ENCODE measurements around the gene COL6A1.

The COL6A1 gene

GRCh38 chr21:46054031-46054430, 72.5 kb downstream of the COL6A1 start:
- H3K9me2 ChIP-seq (ENCODE audit: low read depth, low read length) = no peaks in the 10 kb centered on the region
- H3K4me1 ChIP-seq (ENCODE audit: insufficient read depth, low read length, severe bottlenecking) = no peaks in the 10 kb centered on the region
- H3K9ac ChIP-seq (ENCODE audit: low read length) = no peak overlapping the region
- H3F3A ChIP-seq (ENCODE audit: insufficient read depth, low read length) = no peaks in the 10 kb centered on the region
- no peaks in the 10 kb centered on the region for H3K9me3 ChIP-seq (ENCODE audit: low read length)
- no peak overlapping the region for H3K4me2 ChIP-seq (ENCODE audit: low read length)
- no peak overlapping the region for H3K27ac ChIP-seq (ENCODE audit: low read depth, low read length, poor library complexity, severe bottlenecking)
- no peak overlapping the region for H2AFZ ChIP-seq (ENCODE audit: low read length)
- TF ChIP-seq EZH2 (IDR thresholded peaks at IDR 0.05; ENCODE audit: borderline replicate concordance, low read length) = no peak
- TF ChIP-seq CTCF (IDR thresholded peaks at IDR 0.05; ENCODE audit: low read length) = no peak
- no peaks in the 10 kb centered on the region for H3K79me2 ChIP-seq (ENCODE audit: insufficient read depth, low read length)
- H4K20me1 ChIP-seq (ENCODE audit: insufficient read depth, low read length) = no peaks in the 10 kb centered on the region
- no peak overlapping the region for H3K4me3 ChIP-seq (ENCODE audit: low read depth, low read length, poor library complexity, severe bottlenecking)
- no peaks in the 10 kb centered on the region for H3K36me3 ChIP-seq (ENCODE audit: insufficient read depth, low read length)
- H3K27me3 ChIP-seq (ENCODE audit: insufficient read depth, low read length) = no peaks in the 10 kb centered on the region

GRCh38 chr21:46054451-46054881, 72.9 kb downstream of the COL6A1 start:
- Histone ChIP-seq H4K20me1 (ENCODE audit: insufficient read depth, low read length) (no peaks in the 10 kb centered on the region), H3F3A (ENCODE audit: insufficient read depth, low read length) (no peaks in the 10 kb centered on the region), H2AFZ (ENCODE audit: low read length) (no peak overlapping the region), H3K4me1 (ENCODE audit: insufficient read depth, low read length, severe bottlenecking) (no peaks in the 10 kb centered on the region), H3K36me3 (ENCODE audit: insufficient read depth, low read length) (no peaks in the 10 kb centered on the region), H3K79me2 (ENCODE audit: insufficient read depth, low read length) (no peaks in the 10 kb centered on the region), H3K27ac (ENCODE audit: low read depth, low read length, poor library complexity, severe bottlenecking) (no peak overlapping the region), H3K4me3 (ENCODE audit: low read depth, low read length, poor library complexity, severe bottlenecking) (no peak overlapping the region), H3K9me2 (ENCODE audit: low read depth, low read length) (no peaks in the 10 kb centered on the region), H3K9me3 (ENCODE audit: low read length) (no peaks in the 10 kb centered on the region), H3K4me2 (ENCODE audit: low read length) (no peak overlapping the region), H3K27me3 (ENCODE audit: insufficient read depth, low read length) (no peaks in the 10 kb centered on the region), H3K9ac (ENCODE audit: low read length) (no peak overlapping the region)
- TF ChIP-seq CTCF (IDR thresholded peaks at IDR 0.05; ENCODE audit: low read length) = no peak
- TF ChIP-seq EZH2 (IDR thresholded peaks at IDR 0.05; ENCODE audit: borderline replicate concordance, low read length) = no peak
